ENCODE results near the gene ZNF808.
"Not testable (repeated sequence)": the region's sequence is repeated elsewhere in the genome, so short reads cannot be mapped to it uniquely, and the experiment has no call there.

ZNF808 gene

DNA sequence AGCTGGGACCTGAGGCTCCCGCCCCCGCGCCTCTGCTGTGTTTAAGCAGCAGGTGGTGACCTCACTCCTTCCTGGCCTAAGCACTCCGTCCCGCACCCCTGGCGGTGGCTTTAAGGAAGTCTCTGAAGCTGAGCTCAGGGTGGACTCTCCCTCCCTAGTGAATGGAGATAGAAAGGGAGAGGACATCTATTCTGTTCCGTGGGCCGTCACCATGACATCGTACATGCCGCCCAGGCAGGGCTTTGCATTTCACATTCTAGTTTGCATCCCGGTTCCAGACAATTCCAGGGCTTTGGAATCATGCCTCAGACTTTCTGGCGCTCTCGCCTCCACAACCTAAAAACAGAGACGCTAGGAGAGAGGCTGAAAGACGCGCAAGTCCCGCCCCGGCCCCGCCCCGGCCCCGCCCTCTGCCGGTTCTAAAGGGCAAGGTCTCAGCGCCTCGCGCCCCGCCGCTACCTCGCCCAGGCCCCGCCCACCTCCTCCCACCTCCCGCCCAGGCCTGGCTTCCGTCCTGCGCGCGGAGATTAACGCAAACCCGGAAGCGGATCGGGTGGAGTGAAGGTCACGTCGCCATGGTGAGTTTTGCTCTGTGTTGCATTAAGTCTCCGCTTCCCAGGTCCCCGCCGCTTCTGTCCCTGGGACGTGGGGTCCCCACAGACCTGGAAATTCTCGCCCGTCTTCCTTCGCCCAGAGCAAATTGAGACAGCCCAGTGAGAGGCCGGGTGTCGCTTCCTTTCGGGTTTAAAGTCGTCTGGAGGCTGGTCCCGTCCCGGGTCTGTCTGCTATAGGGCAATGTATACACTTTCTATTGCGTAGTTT lies at the start of gene ZNF808:
Gene ZNF808, plus strand, starts transcription at position 535 of the 822 bp plus-strand sequence. CDS start 15,617 bp downstream, outside the sequence.
- DNase-seq = peak; percentile 95

DNA sequence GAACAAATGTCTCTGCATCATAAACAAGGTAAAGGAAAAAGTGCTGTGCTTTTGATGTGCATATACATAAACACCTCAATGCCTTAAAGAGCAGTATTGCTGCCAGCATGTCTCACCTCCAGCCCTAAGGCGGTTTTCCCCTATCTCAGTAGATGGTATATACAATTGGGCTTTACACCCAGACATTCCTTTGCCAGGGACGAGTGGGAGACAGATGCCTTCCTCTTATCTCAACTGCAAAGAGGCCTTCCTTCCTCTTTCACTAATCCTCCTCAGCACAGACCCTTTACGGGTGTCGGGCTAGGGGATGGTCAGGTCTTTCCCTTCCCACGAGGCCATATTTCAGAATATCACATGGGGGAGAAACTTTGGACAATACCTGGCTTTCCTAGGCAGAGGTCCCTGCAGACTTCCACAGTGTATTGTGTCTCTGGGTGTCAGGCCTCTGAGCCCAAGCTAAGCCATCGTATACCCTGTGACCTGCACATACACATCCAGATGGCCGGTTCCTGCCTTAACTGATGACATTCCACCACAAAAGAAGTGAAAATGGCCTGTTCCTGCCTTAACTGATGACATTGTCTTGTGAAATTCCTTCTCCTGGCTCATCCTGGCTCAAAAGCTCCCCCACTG lies 43.2 kb upstream of the ZNF808 start:
- DNase-seq = not testable (repeated sequence)

- DNase-seq = not testable (repeated sequence)
Observed at GRCh38 chr19:52485064-52485463, 42.4 kb upstream of the ZNF808 start.

DNA sequence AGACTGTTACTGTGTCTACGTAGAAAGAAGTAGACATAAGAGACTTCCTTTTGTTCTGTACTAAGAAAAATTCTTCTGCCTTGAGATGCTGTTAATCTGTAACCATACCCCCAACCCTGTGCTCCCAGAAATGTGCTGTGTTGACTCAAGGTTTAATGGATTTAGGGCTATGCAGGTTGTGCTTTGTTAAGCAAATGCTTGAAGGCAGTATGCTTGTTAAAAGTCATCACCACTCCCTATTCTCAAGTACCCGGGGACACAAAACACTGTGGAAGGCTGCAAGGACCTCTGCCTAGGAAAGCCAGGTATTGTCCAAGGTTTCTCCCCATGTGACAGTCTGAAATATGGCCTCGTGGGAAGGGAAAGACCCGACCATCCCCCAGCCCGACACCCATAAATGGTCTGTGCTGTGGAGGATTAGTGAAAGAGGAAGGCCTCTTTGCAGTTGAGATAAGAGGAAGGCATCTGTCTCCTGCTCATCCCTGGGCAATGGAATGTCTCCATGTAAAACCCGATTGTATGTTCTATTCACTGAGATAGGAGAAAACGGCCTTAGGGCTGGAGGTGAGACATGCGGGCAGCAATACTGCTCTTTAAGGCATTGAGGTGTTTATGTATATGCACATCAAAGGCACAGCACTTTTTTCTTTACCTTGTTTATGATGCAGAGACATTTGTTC lies 41.8 kb upstream of the ZNF808 start:
- DNase-seq = not testable (repeated sequence)

DNA sequence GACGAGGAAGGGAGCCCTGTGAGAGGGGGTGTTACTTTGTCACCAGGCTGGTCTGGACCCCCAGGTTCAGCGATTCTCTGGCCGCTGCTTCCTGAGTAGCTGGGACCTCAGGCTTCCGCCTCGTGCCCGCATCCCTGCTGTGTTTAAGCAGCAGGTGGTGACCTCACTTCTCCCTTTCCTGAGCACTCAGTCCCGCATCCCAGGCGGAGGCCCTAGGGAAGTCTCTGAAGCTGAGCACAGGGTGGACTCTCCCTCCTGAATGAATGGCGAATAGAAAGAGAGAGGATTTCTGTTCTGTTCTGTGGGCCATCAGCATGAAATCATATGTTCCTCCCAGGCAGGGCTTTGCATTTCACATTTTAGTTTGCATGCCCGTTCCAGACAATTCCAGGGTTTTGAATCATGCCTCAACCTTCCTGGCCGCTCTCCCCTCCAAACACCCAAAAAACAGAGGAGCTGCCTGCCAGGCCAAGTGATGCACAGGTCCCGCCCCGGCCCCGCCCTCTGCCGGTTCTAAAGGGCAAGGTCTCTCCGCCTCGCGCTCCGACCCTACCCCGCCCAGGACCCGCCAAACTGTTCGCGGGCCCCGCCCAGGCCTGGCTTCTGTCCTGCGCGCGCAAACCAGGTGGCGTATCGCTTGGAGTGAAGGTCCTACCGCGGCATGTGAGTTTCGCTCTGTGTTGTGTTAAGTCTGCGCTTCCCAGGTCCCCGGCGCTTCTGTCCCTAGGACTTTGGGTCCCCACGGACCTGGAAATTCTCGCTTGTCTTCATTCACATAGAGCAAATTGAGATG lies 35.1 kb upstream of the ZNF808 start:
- no peak for DNase-seq

DNA sequence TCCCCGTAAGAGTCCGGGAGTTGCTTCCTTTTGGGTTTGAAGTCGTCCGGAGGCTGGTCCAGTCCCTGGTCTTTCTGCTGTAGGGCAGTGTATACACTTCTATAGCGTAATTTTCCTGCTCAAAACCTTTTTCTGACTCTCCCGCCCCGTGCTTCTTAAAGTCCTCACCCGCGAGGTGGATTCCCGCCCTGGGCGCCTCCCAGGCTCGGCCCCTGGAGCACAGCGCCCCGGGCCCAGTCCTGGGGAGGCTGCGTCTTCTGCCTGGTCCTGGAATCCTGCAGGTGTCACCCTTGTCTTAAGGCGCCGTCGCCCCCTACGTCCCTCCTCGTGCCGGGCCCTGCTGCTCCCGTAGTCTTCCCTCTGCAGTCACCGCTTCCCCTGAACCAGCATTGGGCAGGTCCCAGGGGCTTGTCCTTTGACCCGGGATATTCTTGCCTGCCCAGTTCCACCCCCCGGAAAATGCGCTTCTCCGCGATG lies 34.4 kb upstream of the ZNF808 start:
- no peak for DNase-seq

DNA sequence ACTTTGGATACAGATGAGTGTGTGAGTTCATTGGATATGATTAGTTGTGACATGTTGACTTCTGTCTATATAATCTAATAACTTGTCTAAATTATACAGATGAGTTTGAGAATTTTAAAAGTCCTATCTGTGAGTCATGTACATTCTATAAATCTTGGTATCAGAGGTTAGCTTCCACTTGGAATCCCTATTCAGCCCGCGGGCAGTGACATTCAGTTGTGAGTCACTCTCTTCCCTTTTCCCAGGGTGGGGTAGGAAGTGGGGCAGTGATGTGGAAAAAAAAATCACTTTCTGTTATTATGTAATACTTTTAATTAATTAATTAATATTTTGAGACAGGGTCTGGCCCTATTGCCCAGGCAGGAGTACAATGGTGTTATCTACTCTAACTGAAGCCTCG lies 33.0 kb upstream of the ZNF808 start:
- DNase-seq = no peak

- no peak for DNase-seq
Observed at GRCh38 chr19:52498571-52498970, 28.9 kb upstream of the ZNF808 start.

- not testable (repeated sequence) for DNase-seq
Observed at GRCh38 chr19:52500474-52500873, 27.0 kb upstream of the ZNF808 start.

DNA sequence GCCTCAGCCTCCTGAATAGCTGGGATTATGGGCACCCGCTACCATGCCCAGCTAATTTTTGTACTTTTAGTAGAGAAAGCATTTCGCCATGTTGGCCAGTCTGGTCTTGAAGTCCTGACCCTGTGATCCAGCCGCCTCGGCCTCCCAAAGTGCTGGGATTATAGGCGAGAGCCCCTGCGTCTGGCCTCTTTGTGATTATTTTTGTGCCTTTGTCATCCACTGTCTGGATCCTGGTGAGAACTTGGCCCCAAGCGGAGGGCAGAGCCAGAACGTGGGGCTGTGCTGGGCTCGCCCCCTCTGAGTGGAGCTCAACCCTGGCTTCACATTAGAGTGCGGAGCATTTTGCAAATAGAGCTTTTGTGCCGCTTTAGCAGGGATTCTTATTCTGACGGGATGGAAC lies 26.5 kb upstream of the ZNF808 start:
- DNase-seq = not testable (repeated sequence)

GRCh38 chr19:52507266-52507665 lies 20.2 kb upstream of the ZNF808 start:
- DNase-seq = no peak

DNA sequence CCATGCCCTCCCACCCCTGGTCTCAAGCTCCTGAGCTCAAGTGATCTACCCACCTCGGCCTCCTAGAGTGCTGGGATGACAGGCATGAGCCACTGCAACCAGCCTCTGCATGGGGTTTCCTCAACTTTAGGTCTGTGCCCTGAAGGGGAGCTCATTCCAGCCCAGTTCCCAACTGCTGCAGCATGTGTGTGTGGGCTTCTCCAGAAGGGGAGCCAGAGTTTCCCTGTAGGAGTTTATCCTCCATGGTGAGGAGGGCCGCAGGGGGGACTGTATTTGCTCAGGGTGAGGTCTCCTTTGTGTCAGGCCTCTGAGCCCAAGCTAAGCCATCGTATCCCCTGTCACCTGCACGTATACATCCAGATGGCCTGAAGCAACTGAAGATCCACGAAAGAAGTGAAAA lies 11.3 kb upstream of the ZNF808 start:
- no peak for DNase-seq

- no peak for DNase-seq
Observed at GRCh38 chr19:52518646-52519045, 8.8 kb upstream of the ZNF808 start.

- DNase-seq = not testable (repeated sequence)
Observed at GRCh38 chr19:52519175-52519574, 8.3 kb upstream of the ZNF808 start.

GRCh38 chr19:52520013-52520412 lies 7.5 kb upstream of the ZNF808 start:
- no peak for DNase-seq

- DNase-seq = no peak
Observed at GRCh38 chr19:52522551-52522950, 4.9 kb upstream of the ZNF808 start.

GRCh38 chr19:52524086-52524485 lies 3.4 kb upstream of the ZNF808 start:
- no peak for DNase-seq

- DNase-seq = no peak
Observed at GRCh38 chr19:52527956-52528351, 486 bp downstream of the ZNF808 start.

GRCh38 chr19:52532480-52532879 lies 5.0 kb downstream of the ZNF808 start:
- DNase-seq = no peak

GRCh38 chr19:52533901-52534300 lies 6.4 kb downstream of the ZNF808 start:
- DNase-seq = no peak

- DNase-seq = peak; percentile 5
Observed at GRCh38 chr19:52535385-52535770, 7.9 kb downstream of the ZNF808 start.

GRCh38 chr19:52535771-52536447 lies 8.4 kb downstream of the ZNF808 start:
- peak; percentile 89 for DNase-seq

Data from activated CD4-positive, alpha-beta T cell treated with anti-CD3 and anti-CD28 coated beads, Interleukin-10, Interleukin-2, amounts not matched to agents 100 ng/mL and 50 ng/mL, durations not matched to agents 16 hours and 8 hours (primary cell).